A673 (cell line): ENCODE data around the gene JAG1.

Source experiments
- CTCF ChIP-seq: fragments of 300-800, 200-600 bp; sonication (generic); conservative IDR thresholded peaks from 2 replicates; pipeline ENCODE4 v1.5.1; 2017; ENCODE audit warnings: low read depth, mild to moderate bottlenecking, antibody characterized with exemption, low read length, moderate library complexity, mixed read lengths
- EZH2 ChIP-seq: fragments of 200-600 bp; sonication (generic); IDR thresholded peaks from 2 replicates; pipeline ENCODE4 v1.6.1; 2017; ENCODE audit warnings: borderline replicate concordance, low read depth, mild to moderate bottlenecking, mixed read lengths, antibody characterized with exemption, low read length; ENCODE audit not compliant: poor library complexity, severe bottlenecking

- TF ChIP-seq CTCF (no peak), EZH2 (no peak)
Observed at GRCh38 chr20:10665027-10665561, 8.7 kb downstream of the JAG1 start.
